Liver (tissue), 9 donors: ENCODE measurements around the gene NLRP9. TPM values are rescaled to one million over a fixed set of nuclear protein-coding genes. Genes with fewer than 3 reads are reported as not detected.

Experiments used
- DNase-seq: peaks from one replicate; pipeline ENCODE4 v3.0.0-alpha.2; 2017; ENCODE audit warnings: low spot score
- H3K27ac ChIP-seq, 2 donors: one replicate each; pipeline ENCODE4 v1.7.0; 2013; ENCODE audit warnings: inconsistent platforms in 2 of 2, low read length in 2 of 2, control low read depth in 1 of 2, low read depth in 1 of 2, mild to moderate bottlenecking in 1 of 2
- H3K27me3 ChIP-seq, 4 donors: one replicate each; pipeline versions ENCODE4 v1.6.1 to v1.7.0; 2013; ENCODE audit warnings: low read length in 3 of 4, inconsistent platforms in 1 of 4, mild to moderate bottlenecking in 1 of 4, moderate library complexity in 1 of 4; ENCODE audit not compliant: control insufficient read depth in 4 of 4, insufficient read depth in 4 of 4
- H3K36me3 ChIP-seq, 4 donors: one replicate each; pipeline versions ENCODE4 v1.6.1 to v1.7.0; 2013; ENCODE audit warnings: low read length in 3 of 4, mild to moderate bottlenecking in 3 of 4, low read depth in 1 of 4, moderate library complexity in 1 of 4; ENCODE audit not compliant: control insufficient read depth in 4 of 4, insufficient read depth in 3 of 4
- H3K4me1 ChIP-seq, 4 donors: one replicate each; pipeline versions ENCODE4 v1.6.1 to v1.7.0; 2013; ENCODE audit warnings: low read length in 3 of 4, mild to moderate bottlenecking in 3 of 4, moderate library complexity in 1 of 4; ENCODE audit not compliant: control insufficient read depth in 4 of 4, insufficient read depth in 4 of 4
- H3K4me3 ChIP-seq, 3 donors: one replicate each; pipeline versions ENCODE4 v1.6.1 to v1.7.0; 2013; ENCODE audit warnings: low read length in 3 of 3, control low read depth in 1 of 3, low read depth in 1 of 3, mild to moderate bottlenecking in 1 of 3
- H3K9ac ChIP-seq, 2 donors: one replicate each; pipeline ENCODE4 v1.7.0; 2013; ENCODE audit warnings: low read length in 2 of 2, mild to moderate bottlenecking in 2 of 2, moderate library complexity in 2 of 2, control low read depth in 1 of 2, low read depth in 1 of 2
- H3K9me3 ChIP-seq, 4 donors: one replicate each; pipeline versions ENCODE4 v1.6.1 to v1.7.0; 2013; ENCODE audit warnings: low read length in 3 of 4; ENCODE audit not compliant: control insufficient read depth in 4 of 4
- ATF3 ChIP-seq: IDR thresholded peaks from 2 replicates; pipeline ENCODE4 v1.6.1; 2016; ENCODE audit warnings: antibody characterized with exemption
- EGR1 ChIP-seq, 2 donors: IDR thresholded peaks; 2 replicates each; pipeline ENCODE4 v1.6.1; 2016 to 2018; ENCODE audit warnings: antibody characterized with exemption in 2 of 2, low read depth in 2 of 2
- FOXA1 ChIP-seq: IDR thresholded peaks from 2 replicates; pipeline ENCODE4 v1.6.1; 2016; ENCODE audit warnings: antibody characterized with exemption
- FOXA2 ChIP-seq: IDR thresholded peaks from 2 replicates; pipeline ENCODE4 v1.6.1; 2016; ENCODE audit warnings: antibody characterized with exemption
- GABPA ChIP-seq, 2 donors: IDR thresholded peaks in 1 of 2; conservative IDR thresholded peaks in 1 of 2; 2 replicates each; pipeline ENCODE4 v1.6.1; 2016; ENCODE audit warnings: antibody characterized with exemption in 2 of 2, mild to moderate bottlenecking in 1 of 2, moderate library complexity in 1 of 2
- HNF4A ChIP-seq, 2 donors: conservative IDR thresholded peaks; 2 replicates each; pipeline ENCODE4 v1.6.1; 2016; ENCODE audit warnings: antibody characterized with exemption in 2 of 2, mild to moderate bottlenecking in 2 of 2
- HNF4G ChIP-seq: IDR thresholded peaks from 2 replicates; pipeline ENCODE4 v1.6.1; 2016; ENCODE audit warnings: antibody characterized with exemption
- JUND ChIP-seq, 2 donors: IDR thresholded peaks; 2 replicates each; pipeline ENCODE4 v1.6.1; 2016; ENCODE audit warnings: antibody characterized with exemption in 2 of 2
- MAX ChIP-seq: IDR thresholded peaks from 2 replicates; pipeline ENCODE4 v1.6.1; 2016; ENCODE audit warnings: antibody characterized with exemption
- NR2F2 ChIP-seq: IDR thresholded peaks from 2 replicates; pipeline ENCODE4 v1.6.1; 2016; ENCODE audit warnings: antibody characterized with exemption
- RAD21 ChIP-seq, 2 donors: IDR thresholded peaks; 2 replicates each; pipeline ENCODE4 v1.6.1; 2016; ENCODE audit warnings: antibody characterized with exemption in 2 of 2, mild to moderate bottlenecking in 2 of 2
- RXRA ChIP-seq, 2 donors: IDR thresholded peaks; 2 replicates each; pipeline ENCODE4 v1.6.1; 2017 to 2018; ENCODE audit warnings: antibody characterized with exemption in 2 of 2, mild to moderate bottlenecking in 1 of 2
- SP1 ChIP-seq: IDR thresholded peaks from 2 replicates; pipeline ENCODE4 v1.6.1; 2018; ENCODE audit warnings: antibody characterized with exemption, mild to moderate bottlenecking
- TAF1 ChIP-seq: conservative IDR thresholded peaks from 2 replicates; pipeline ENCODE4 v1.6.1; 2016; ENCODE audit warnings: antibody characterized with exemption, mild to moderate bottlenecking
- YY1 ChIP-seq: IDR thresholded peaks from 2 replicates; pipeline ENCODE4 v1.6.1; 2016; ENCODE audit warnings: antibody characterized with exemption, mild to moderate bottlenecking
- WGBS: extraction: QIAGEN DNeasy Blood & Tissue Kit; methylation state at CpG from one replicate; pipeline ENCODE4 v1.1.7; 2013; 5-methylcytosine and 5-hydroxymethylcytosine counted together
- polyA plus RNA-seq, 2 donors: library from polyadenylated mRNA; stranded (reverse) in 1 of 2; unstranded in 1 of 2; fragments of 200-250 nt in 1 of 2; fragments of >200 nt in 1 of 2; fragmentation: Nextera tagmentation in 1 of 2; extraction: Ambion mirVana in 1 of 2; gene quantifications; one replicate each; pipeline versions ENCODE4 v1.2.1 to v1.2.3, GENCODE V29; 2013 to 2015
- total RNA-seq, 2 donors: library from RNA; depleted of rRNA; stranded (reverse); fragments of >200 nt; gene quantifications; one replicate each; pipeline ENCODE4 v1.2.3, GENCODE V29; 2014
- TF ChIP-seq, protein P1 (sequence below): IDR thresholded peaks from 2 replicates; pipeline ENCODE4 v1.6.1; 2016; ENCODE audit warnings: antibody characterized with exemption
- TF ChIP-seq, protein P2 (sequence below): fragments of 150-350 bp; IDR thresholded peaks from 2 replicates; pipeline ENCODE4 v1.5.1; 2017; ENCODE audit warnings: improper control_type of control experiment, low read depth, low read length; ENCODE audit not compliant: missing input control
- TF ChIP-seq, protein P3 (sequence below): IDR thresholded peaks from 2 replicates; pipeline ENCODE4 v1.6.1; 2016; ENCODE audit warnings: antibody characterized with exemption, mild to moderate bottlenecking
- donor health status: healthy.
- donor health status: healthy.
- donor health status: healthy.
- donor health status: healthy.
- donor health status: healthy.

NLRP9 gene
- total and polyA plus RNA-seq, 4 donors: not detected

DNA sequence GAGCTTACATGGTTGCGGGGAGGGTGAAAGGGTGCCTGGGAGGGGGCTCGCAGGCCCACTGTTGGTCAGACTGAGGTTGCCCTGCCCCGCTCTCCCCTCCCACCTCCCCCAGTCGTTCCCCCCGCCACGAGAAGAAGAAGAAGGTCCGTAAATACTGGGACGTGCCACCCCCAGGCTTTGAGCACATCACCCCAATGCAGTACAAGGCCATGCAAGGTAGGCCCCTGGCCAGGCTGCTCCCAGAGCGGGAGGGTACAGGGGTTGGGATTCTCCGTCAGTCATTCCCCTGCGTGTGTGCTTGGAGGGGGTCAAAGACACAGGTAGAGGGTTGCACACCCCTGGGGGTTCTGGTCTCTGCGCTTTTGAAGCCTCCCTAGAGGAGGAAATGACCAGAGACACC, 77.8 kb downstream of the NLRP9 start (continued):
- TF ChIP-seq, protein P1, sequence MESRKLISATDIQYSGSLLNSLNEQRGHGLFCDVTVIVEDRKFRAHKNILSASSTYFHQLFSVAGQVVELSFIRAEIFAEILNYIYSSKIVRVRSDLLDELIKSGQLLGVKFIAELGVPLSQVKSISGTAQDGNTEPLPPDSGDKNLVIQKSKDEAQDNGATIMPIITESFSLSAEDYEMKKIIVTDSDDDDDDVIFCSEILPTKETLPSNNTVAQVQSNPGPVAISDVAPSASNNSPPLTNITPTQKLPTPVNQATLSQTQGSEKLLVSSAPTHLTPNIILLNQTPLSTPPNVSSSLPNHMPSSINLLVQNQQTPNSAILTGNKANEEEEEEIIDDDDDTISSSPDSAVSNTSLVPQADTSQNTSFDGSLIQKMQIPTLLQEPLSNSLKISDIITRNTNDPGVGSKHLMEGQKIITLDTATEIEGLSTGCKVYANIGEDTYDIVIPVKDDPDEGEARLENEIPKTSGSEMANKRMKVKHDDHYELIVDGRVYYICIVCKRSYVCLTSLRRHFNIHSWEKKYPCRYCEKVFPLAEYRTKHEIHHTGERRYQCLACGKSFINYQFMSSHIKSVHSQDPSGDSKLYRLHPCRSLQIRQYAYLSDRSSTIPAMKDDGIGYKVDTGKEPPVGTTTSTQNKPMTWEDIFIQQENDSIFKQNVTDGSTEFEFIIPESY: no peak
- TF ChIP-seq FOXA2 (no peak), JUND (IDR thresholded peaks at IDR 0.05) (no peak), ATF3 (no peak), NR2F2 (no peak)

GRCh38 chr19:55659822-55660221, 78.4 kb downstream of the NLRP9 start:
- Histone ChIP-seq H3K36me3 (peaks cover 25 to 42% (median 26%) of the 10 kb centered on the region in 4 donors), H3K4me1 (peaks cover 8 to 36% (median 35%) of the 10 kb centered on the region in 4 donors), H3K9ac (no peak overlapping the region)

GRCh38 chr19:55658846-55659459, 79.2 kb downstream of the NLRP9 start:
- WGBS: 92% methylated on average over 37 of the region's 37 CpGs
- H3K9ac ChIP-seq: no peak overlapping the region

More at GRCh38 chr19:55659822-55660221, 78.4 kb downstream of the NLRP9 start:
- TF ChIP-seq EGR1 (IDR thresholded peaks at IDR 0.05; ENCODE audit: low read depth in 2 of 2) (no peak), NR2F2 (no peak), HNF4G (no peak), JUND (IDR thresholded peaks at IDR 0.05) (no peak), FOXA2 (no peak)
- Histone ChIP-seq H3K27ac (no peak overlapping the region), H3K27me3 (no peaks in the 10 kb centered on the region), H3K4me3 (no peak overlapping the region), H3K9me3 (no peaks in the 10 kb centered on the region)
- WGBS: 70% methylated on average over 9 of the region's 9 CpGs
- no peak for DNase-seq

More at GRCh38 chr19:55658846-55659459, 79.2 kb downstream of the NLRP9 start:
- Histone ChIP-seq H3K4me1 (peaks cover 8 to 36% (median 35%) of the 10 kb centered on the region in 4 donors), H3K27me3 (no peaks in the 10 kb centered on the region), H3K27ac (no peak overlapping the region), H3K36me3 (peaks cover 22 to 35% (median 23%) of the 10 kb centered on the region in 4 donors), H3K4me3 (no peak overlapping the region), H3K9me3 (no peaks in the 10 kb centered on the region)
- DNase-seq: no peak
- no peak for TF ChIP-seq GABPA (IDR thresholded peaks at IDR 0.05 in 1 of 2, conservative IDR thresholded peaks at IDR 0.05 in 1 of 2)
- no peak for TF ChIP-seq ATF3
- TF ChIP-seq FOXA2: no peak
- no peak for TF ChIP-seq EGR1 (IDR thresholded peaks at IDR 0.05; ENCODE audit: low read depth in 2 of 2)
- TF ChIP-seq, protein P1: no peak
- no peak for TF ChIP-seq RXRA (IDR thresholded peaks at IDR 0.05)
- no peak for TF ChIP-seq MAX
- no peak for TF ChIP-seq NR2F2
- TF ChIP-seq, protein P2, sequence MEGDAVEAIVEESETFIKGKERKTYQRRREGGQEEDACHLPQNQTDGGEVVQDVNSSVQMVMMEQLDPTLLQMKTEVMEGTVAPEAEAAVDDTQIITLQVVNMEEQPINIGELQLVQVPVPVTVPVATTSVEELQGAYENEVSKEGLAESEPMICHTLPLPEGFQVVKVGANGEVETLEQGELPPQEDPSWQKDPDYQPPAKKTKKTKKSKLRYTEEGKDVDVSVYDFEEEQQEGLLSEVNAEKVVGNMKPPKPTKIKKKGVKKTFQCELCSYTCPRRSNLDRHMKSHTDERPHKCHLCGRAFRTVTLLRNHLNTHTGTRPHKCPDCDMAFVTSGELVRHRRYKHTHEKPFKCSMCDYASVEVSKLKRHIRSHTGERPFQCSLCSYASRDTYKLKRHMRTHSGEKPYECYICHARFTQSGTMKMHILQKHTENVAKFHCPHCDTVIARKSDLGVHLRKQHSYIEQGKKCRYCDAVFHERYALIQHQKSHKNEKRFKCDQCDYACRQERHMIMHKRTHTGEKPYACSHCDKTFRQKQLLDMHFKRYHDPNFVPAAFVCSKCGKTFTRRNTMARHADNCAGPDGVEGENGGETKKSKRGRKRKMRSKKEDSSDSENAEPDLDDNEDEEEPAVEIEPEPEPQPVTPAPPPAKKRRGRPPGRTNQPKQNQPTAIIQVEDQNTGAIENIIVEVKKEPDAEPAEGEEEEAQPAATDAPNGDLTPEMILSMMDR: no peak
- no peak for TF ChIP-seq HNF4G
- no peak for TF ChIP-seq TAF1
- no peak for TF ChIP-seq FOXA1
- TF ChIP-seq JUND (IDR thresholded peaks at IDR 0.05): no peak
- no peak for TF ChIP-seq SP1
- TF ChIP-seq RAD21 (IDR thresholded peaks at IDR 0.05): no peak
- TF ChIP-seq HNF4A (conservative IDR thresholded peaks at IDR 0.05): no peak
- TF ChIP-seq YY1: no peak
- TF ChIP-seq, protein P3, sequence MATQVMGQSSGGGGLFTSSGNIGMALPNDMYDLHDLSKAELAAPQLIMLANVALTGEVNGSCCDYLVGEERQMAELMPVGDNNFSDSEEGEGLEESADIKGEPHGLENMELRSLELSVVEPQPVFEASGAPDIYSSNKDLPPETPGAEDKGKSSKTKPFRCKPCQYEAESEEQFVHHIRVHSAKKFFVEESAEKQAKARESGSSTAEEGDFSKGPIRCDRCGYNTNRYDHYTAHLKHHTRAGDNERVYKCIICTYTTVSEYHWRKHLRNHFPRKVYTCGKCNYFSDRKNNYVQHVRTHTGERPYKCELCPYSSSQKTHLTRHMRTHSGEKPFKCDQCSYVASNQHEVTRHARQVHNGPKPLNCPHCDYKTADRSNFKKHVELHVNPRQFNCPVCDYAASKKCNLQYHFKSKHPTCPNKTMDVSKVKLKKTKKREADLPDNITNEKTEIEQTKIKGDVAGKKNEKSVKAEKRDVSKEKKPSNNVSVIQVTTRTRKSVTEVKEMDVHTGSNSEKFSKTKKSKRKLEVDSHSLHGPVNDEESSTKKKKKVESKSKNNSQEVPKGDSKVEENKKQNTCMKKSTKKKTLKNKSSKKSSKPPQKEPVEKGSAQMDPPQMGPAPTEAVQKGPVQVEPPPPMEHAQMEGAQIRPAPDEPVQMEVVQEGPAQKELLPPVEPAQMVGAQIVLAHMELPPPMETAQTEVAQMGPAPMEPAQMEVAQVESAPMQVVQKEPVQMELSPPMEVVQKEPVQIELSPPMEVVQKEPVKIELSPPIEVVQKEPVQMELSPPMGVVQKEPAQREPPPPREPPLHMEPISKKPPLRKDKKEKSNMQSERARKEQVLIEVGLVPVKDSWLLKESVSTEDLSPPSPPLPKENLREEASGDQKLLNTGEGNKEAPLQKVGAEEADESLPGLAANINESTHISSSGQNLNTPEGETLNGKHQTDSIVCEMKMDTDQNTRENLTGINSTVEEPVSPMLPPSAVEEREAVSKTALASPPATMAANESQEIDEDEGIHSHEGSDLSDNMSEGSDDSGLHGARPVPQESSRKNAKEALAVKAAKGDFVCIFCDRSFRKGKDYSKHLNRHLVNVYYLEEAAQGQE: no peak
